ENCODE results near the gene PNLIPRP2. TPM values are rescaled to one million over a fixed set of nuclear protein-coding genes. Genes with fewer than 3 reads are reported as not detected.

The PNLIPRP2 gene
- total RNA-seq, 2 donors from 2014 or later = 455 to 2,069 TPM

DNA sequence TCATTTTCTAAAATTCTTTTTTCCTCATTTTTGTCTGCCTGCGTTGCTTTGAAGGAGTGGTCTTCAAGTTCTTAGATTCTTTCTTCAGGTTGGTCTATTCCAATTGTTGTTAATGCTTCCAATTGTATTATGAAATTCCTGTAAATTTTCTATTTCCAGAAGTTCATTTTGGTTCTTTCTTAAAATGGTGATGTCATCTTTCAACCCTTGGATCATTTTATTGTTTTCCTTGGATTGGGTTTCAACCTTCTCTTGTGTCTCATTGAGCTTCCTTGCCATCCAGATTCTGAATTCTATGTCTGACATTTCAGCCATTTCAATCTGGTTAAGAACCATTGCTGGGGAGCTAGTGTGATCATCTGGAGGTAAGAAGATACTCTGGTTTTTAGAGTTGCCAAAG, 33.1 kb downstream of the PNLIPRP2 start:
- Histone ChIP-seq H3K4me3 (no peak overlapping the region), H3K27ac (peak overlapping the region in 2 of 4 donors; percentile 20 to 58), H3K27me3 (no peaks in the 10 kb centered on the region), H3K9me3 (no peaks in the 10 kb centered on the region), H3K36me3 (replicated peaks in 1 of 2; ENCODE audit: insufficient read depth in 1 of 2, low read depth in 2 of 2) (peaks cover 2 to 3% of the 10 kb centered on the region in 2 donors), H3K4me1 (peaks cover 39% of the 10 kb centered on the region)
- ATAC-seq (no peak), DNase-seq (no peak)
- intact Hi-C loops (cut with DNase I) = no loop called here
- TF ChIP-seq POLR2A (IDR thresholded peaks at IDR 0.05) = no peak
- TF ChIP-seq, protein P1, sequence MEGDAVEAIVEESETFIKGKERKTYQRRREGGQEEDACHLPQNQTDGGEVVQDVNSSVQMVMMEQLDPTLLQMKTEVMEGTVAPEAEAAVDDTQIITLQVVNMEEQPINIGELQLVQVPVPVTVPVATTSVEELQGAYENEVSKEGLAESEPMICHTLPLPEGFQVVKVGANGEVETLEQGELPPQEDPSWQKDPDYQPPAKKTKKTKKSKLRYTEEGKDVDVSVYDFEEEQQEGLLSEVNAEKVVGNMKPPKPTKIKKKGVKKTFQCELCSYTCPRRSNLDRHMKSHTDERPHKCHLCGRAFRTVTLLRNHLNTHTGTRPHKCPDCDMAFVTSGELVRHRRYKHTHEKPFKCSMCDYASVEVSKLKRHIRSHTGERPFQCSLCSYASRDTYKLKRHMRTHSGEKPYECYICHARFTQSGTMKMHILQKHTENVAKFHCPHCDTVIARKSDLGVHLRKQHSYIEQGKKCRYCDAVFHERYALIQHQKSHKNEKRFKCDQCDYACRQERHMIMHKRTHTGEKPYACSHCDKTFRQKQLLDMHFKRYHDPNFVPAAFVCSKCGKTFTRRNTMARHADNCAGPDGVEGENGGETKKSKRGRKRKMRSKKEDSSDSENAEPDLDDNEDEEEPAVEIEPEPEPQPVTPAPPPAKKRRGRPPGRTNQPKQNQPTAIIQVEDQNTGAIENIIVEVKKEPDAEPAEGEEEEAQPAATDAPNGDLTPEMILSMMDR (IDR thresholded peaks at IDR 0.05) = no peak
- 47 to 48% methylated on average over 1 of the region's 1 CpG for WGBS, 2 donors

DNA sequence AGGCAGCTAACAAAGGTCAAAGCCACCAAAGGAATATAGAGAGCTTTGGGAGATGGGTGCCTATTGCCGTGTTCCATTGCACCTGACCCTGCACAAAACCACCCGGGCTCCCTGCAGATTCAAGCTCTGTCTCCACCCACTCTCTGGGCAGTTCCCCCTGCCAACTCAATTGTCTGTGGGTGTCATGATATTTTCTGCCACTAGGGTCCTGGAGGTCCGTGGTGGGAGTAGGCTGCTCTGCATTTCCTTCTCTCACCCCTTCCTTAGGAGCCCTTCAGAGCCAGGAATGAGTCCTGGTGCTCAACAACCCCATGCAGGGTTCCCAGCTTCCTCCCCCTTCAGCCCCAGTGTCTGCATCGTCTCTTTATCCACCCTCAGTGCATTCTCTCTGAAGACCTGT, 34.1 kb downstream of the PNLIPRP2 start:
- Histone ChIP-seq H3K27me3 (no peaks in the 10 kb centered on the region), H3K27ac (peak overlapping the region in 2 of 4 donors; percentile 20 to 58), H3K9me3 (no peaks in the 10 kb centered on the region), H3K36me3 (replicated peaks in 1 of 2; ENCODE audit: insufficient read depth in 1 of 2, low read depth in 2 of 2) (peaks cover 2 to 3% of the 10 kb centered on the region in 2 donors), H3K4me3 (no peak overlapping the region), H3K4me1 (peaks cover 40% of the 10 kb centered on the region)
- no peak for TF ChIP-seq POLR2A (IDR thresholded peaks at IDR 0.05)
- TF ChIP-seq, protein P1 (IDR thresholded peaks at IDR 0.05) = peak in 6 of 7 experiments; percentile 7 to 51 (median 46)
- DNase-seq (peak in 1 of 4 donors; percentile 28), ATAC-seq (peak; percentile 3)
- intact Hi-C loops (cut with DNase I) = no loop called here
- 18 to 26% methylated on average over 2 to 4 of the region's 4 CpGs for WGBS, 2 donors

DNA sequence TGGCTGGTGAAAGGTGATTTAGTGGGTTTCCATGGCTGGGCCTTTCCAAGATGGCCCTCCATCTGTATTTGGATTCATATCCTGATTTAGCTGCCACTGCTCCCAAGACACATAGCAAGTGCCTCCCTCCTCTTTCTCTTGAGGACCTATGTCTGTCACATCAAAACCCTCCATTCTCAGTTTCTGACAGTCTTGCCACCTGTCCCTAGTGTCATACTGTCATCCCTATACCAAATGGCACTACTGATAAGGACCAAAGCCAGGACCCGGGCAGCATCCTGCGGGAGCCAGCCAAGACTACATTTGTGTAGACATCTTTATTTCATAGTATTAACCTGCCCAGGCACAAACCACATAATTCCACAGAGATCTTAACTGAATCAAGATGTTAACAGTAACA, 34.8 kb downstream of the PNLIPRP2 start:
- ATAC-seq = no peak
- Histone ChIP-seq H3K36me3 (replicated peaks in 1 of 2; ENCODE audit: insufficient read depth in 1 of 2, low read depth in 2 of 2) (peaks cover 2 to 3% of the 10 kb centered on the region in 2 donors), H3K4me1 (peaks cover 37% of the 10 kb centered on the region), H3K4me3 (no peak overlapping the region), H3K27ac (peak overlapping the region in 1 of 4 donors; percentile 4), H3K9me3 (no peaks in the 10 kb centered on the region), H3K27me3 (no peaks in the 10 kb centered on the region)
- intact Hi-C loops (cut with DNase I) = no loop called here
- DNase-seq = no peak
- peak in 1 of 3 donors; percentile 15 for TF ChIP-seq POLR2A (IDR thresholded peaks at IDR 0.05)
- TF ChIP-seq, protein P1 (IDR thresholded peaks at IDR 0.05) = no peak
- WGBS, 2 donors = 41 to 43% methylated on average over 2 of the region's 2 CpGs

DNA sequence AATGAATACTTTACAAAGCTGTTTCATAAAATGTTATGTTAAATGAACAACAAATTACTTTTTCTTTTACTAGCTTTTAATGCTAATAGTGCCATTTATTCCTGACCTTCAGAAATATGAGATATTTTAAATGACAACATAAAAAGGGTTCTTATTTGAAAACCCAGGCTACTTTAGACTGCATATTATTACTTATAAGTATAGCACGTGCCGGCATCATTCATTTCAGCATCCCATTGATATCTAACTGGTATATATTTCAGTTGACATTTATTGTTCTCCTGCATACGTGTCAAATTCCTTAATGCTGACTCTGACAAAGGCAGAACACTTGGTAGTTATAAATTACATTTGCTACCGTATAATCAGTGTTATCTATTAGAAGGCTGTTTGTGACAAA, 35.3 kb downstream of the PNLIPRP2 start:
- no peak for ATAC-seq
- 38 to 48% methylated on average over 4 of the region's 4 CpGs for WGBS, 2 donors
- peak overlapping the region in 1 of 4 donors; percentile 4 for H3K27ac ChIP-seq
- H3K4me1 ChIP-seq = peaks cover 34% of the 10 kb centered on the region
- no peaks in the 10 kb centered on the region for H3K9me3 ChIP-seq
- no peak overlapping the region for H3K4me3 ChIP-seq
- TF ChIP-seq, protein P1 (IDR thresholded peaks at IDR 0.05) = no peak
- TF ChIP-seq POLR2A (IDR thresholded peaks at IDR 0.05) = no peak
- intact Hi-C loops (cut with DNase I) = no loop called here
- H3K36me3 ChIP-seq (replicated peaks in 1 of 2; ENCODE audit: insufficient read depth in 1 of 2, low read depth in 2 of 2) = peaks cover 2 to 3% of the 10 kb centered on the region in 2 donors
- no peaks in the 10 kb centered on the region for H3K27me3 ChIP-seq
- no peak for DNase-seq

DNA sequence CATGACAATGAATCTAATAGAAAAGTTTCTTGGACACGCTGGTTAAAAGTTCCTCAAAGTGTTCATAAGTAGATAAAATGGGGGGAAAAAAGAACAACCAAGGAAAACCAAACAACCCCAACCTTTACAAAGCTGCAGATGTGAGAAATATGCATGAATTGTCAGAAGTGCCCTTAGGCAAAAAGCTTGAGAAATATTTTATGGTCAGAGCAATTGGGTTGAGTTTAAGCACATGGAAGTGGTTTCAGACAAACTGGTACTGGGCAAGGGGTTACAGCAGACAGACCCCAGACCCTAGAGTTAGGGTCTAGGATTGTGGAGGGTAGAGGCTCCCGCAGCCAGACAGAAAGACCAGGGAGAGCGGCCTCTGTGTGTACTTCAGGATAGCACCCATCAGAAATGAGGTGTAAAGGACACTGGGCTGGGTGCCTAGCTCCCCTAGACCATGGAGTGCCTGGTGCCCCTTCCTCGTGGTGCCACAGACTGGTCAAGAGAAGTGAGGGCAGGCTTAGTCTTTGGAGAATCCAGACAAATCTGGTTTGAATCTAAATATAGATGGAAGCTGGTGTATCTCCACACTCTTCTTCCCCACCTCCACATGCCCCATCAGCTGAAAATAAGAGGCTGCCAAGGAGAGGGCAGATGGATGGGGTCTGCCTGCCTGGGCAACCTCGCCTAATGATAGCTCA, 37.3 kb downstream of the PNLIPRP2 start:
- peak overlapping the region; percentile 38 to 81 (median 62) for H3K27ac ChIP-seq
- H3K4me3 ChIP-seq = no peak overlapping the region
- no peaks in the 10 kb centered on the region for H3K9me3 ChIP-seq
- intact Hi-C loops (cut with DNase I) = no loop called here
- ATAC-seq (peak; percentile 38), DNase-seq (peak; percentile 65 to 74 (median 72))
- TF ChIP-seq, protein P1 (IDR thresholded peaks at IDR 0.05) = no peak
- TF ChIP-seq POLR2A (IDR thresholded peaks at IDR 0.05) = peak; percentile 34 to 56 (median 47)
- no peaks in the 10 kb centered on the region for H3K27me3 ChIP-seq
- peaks cover 32% of the 10 kb centered on the region for H3K4me1 ChIP-seq
- peaks cover 2 to 3% of the 10 kb centered on the region in 2 donors for H3K36me3 ChIP-seq (replicated peaks in 1 of 2; ENCODE audit: insufficient read depth in 1 of 2, low read depth in 2 of 2)
- WGBS, 2 donors = 35 to 41% methylated on average over 5 of the region's 5 CpGs

Data from body of pancreas (tissue), 4 donors.